Left renal cortex interstitium (tissue), 4 donors: ENCODE measurements around the gene SEMA5B. TPM values are rescaled to one million over a fixed set of nuclear protein-coding genes. Genes with fewer than 3 reads are reported as not detected.

Source experiments
- DNase-seq, 4 donors: peaks; one replicate each; pipeline ENCODE4 v3.0.0-alpha.2; 2013; ENCODE audit warnings: low read depth in 4 of 4, low spot score in 2 of 4, missing footprints in 1 of 4
- polyA plus RNA-seq, 4 donors: library from polyadenylated mRNA; unstranded; fragments of 120-200 nt; gene quantifications; one replicate each; pipeline ENCODE4 v1.2.1, GENCODE V29; 2013; ENCODE audit not compliant: insufficient read length in 4 of 4

SEMA5B gene
- polyA plus RNA-seq, 4 donors, result 22.3 to 30.1 (median 25.6) TPM

- DNase-seq, result no peak
These were observed 159.2 kb downstream of the SEMA5B start for GRCh38 chr3:122868322-122868721.

GRCh38 chr3:122864498-122864897 lies 163.1 kb downstream of the SEMA5B start:
- no peak for DNase-seq

GRCh38 chr3:122862381-122862780 lies 165.2 kb downstream of the SEMA5B start:
- DNase-seq, result no peak

Other genes with a start within 250 kb of the SEMA5B start
- 10 to 100 TPM; 10.0 to 17.3 (median 13.2) TPM for gene HSPBAP1, start 233.9 kb downstream of the SEMA5B start, polyA plus RNA-seq
- 10 to 100 TPM; 13.9 to 14.9 (median 14.7) TPM for gene SLC49A4, start 232.7 kb downstream of the SEMA5B start, polyA plus RNA-seq
- gene PDIA5, start 39.3 kb upstream of the SEMA5B start, polyA plus RNA-seq, result 10 to 100 TPM; 23.4 to 29.8 (median 27.7) TPM
- gene SEC22A, start 174.2 kb upstream of the SEMA5B start, polyA plus RNA-seq, result 10 to 100 TPM; 24.8 to 28.7 (median 26.3) TPM